H9 (cell line): ENCODE data around the gene DMXL2. TPM values are rescaled to one million over a fixed set of nuclear protein-coding genes. Genes with fewer than 3 reads are reported as not detected.

Experiments used
- DNase-seq: peaks from one replicate; pipeline ENCODE4 v3.0.0-alpha.2; 2017
- H2AFZ ChIP-seq: one replicate; pipeline ENCODE4 v1.6.1; 2013; ENCODE audit warnings: mild to moderate bottlenecking, low read length, control low read depth, moderate library complexity
- H2AK5ac ChIP-seq: 2 replicates; pipeline ENCODE4 v1.6.1; 2013; ENCODE audit warnings: low read length, control low read depth, mixed read lengths; ENCODE audit not compliant: insufficient read length
- H2BK120ac ChIP-seq: one replicate; pipeline ENCODE4 v1.6.1; 2013; ENCODE audit warnings: low read depth, mild to moderate bottlenecking, low read length, control low read depth, inconsistent platforms; ENCODE audit not compliant: poor library complexity, severe bottlenecking
- H2BK12ac ChIP-seq: 2 replicates; pipeline ENCODE4 v1.6.1; 2013; ENCODE audit warnings: low read length, control low read depth, mixed read lengths, low read depth; ENCODE audit not compliant: insufficient read length
- H2BK15ac ChIP-seq: 2 replicates; pipeline ENCODE4 v1.6.1; 2013; ENCODE audit warnings: low read depth, low read length, control low read depth
- H2BK20ac ChIP-seq: one replicate; pipeline ENCODE4 v1.6.1; 2013; ENCODE audit warnings: low read depth, mild to moderate bottlenecking, low read length, control low read depth, inconsistent platforms; ENCODE audit not compliant: poor library complexity, severe bottlenecking
- H2BK5ac ChIP-seq: 2 replicates; pipeline ENCODE4 v1.6.1; 2013; ENCODE audit warnings: low read length, control low read depth, mixed read lengths; ENCODE audit not compliant: insufficient read length
- H3K14ac ChIP-seq: 2 replicates; pipeline ENCODE4 v1.6.1; 2013; ENCODE audit warnings: low read length, control low read depth; ENCODE audit not compliant: insufficient read depth
- H3K18ac ChIP-seq: 2 replicates; pipeline ENCODE4 v1.6.1; 2013; ENCODE audit warnings: low read depth, mild to moderate bottlenecking, mixed read lengths, low read length, control low read depth; ENCODE audit not compliant: insufficient read length
- H3K23ac ChIP-seq: 2 replicates; pipeline ENCODE4 v1.6.1; 2013; ENCODE audit warnings: low read length, control low read depth, mixed read lengths, low read depth; ENCODE audit not compliant: insufficient read length
- H3K23me2 ChIP-seq: 2 replicates; pipeline ENCODE4 v1.6.1; 2013; ENCODE audit warnings: low read depth, mild to moderate bottlenecking, mixed read lengths, low read length, control low read depth; ENCODE audit not compliant: insufficient read length, poor library complexity, severe bottlenecking
- H3K27ac ChIP-seq: 2 replicates; pipeline ENCODE4 v1.5.1; 2013; ENCODE audit warnings: low read length, control low read depth, mixed read lengths, low read depth; ENCODE audit not compliant: insufficient read length
- H3K27me3 ChIP-seq: 2 replicates; pipeline ENCODE4 v1.6.1; 2013; ENCODE audit warnings: low read length, control low read depth, inconsistent platforms; ENCODE audit not compliant: insufficient read depth
- H3K4ac ChIP-seq: 2 replicates; pipeline ENCODE4 v1.6.1; 2013; ENCODE audit warnings: low read depth, mild to moderate bottlenecking, control low read depth, inconsistent platforms, low read length, moderate library complexity
- H3K4me1 ChIP-seq: 2 replicates; pipeline ENCODE4 v1.6.1; 2013; ENCODE audit warnings: low read length, control low read depth, inconsistent platforms; ENCODE audit not compliant: insufficient read depth
- H3K4me2 ChIP-seq: 2 replicates; pipeline ENCODE4 v1.6.1; 2013; ENCODE audit warnings: low read length, control low read depth, mixed read lengths; ENCODE audit not compliant: insufficient read length, insufficient read depth
- H3K56ac ChIP-seq: 2 replicates; pipeline ENCODE4 v1.6.1; 2013; ENCODE audit warnings: low read depth, mild to moderate bottlenecking, mixed read lengths, low read length, control low read depth; ENCODE audit not compliant: insufficient read length
- H3K79me1 ChIP-seq: 2 replicates; pipeline ENCODE4 v1.6.1; 2013; ENCODE audit warnings: low read depth, mild to moderate bottlenecking, moderate library complexity, low read length, control low read depth, inconsistent platforms; ENCODE audit not compliant: insufficient read depth, poor library complexity, severe bottlenecking
- H3K79me2 ChIP-seq: 2 replicates; pipeline ENCODE4 v1.6.1; 2013; ENCODE audit warnings: low read length, control low read depth, inconsistent platforms; ENCODE audit not compliant: insufficient read depth
- H3K9ac ChIP-seq: 2 replicates; pipeline ENCODE4 v1.6.1; 2013; ENCODE audit warnings: low read length, control low read depth, mixed read lengths; ENCODE audit not compliant: insufficient read length; ENCODE audit errors: extremely low read depth
- H3K9me3 ChIP-seq: one replicate; pipeline ENCODE4 v1.6.1; 2013; ENCODE audit warnings: low read depth, low read length, inconsistent platforms; ENCODE audit not compliant: control insufficient read depth
- H3T11ph ChIP-seq: one replicate; pipeline ENCODE4 v1.6.1; 2013; ENCODE audit warnings: mild to moderate bottlenecking, low read length, control low read depth, inconsistent platforms
- H4K20me1 ChIP-seq: one replicate; pipeline ENCODE4 v1.6.1; 2013; ENCODE audit not compliant: control insufficient read depth, insufficient read length, insufficient read depth
- H4K5ac ChIP-seq: 2 replicates; pipeline ENCODE4 v1.6.1; 2013; ENCODE audit warnings: low read depth, mild to moderate bottlenecking, mixed read lengths, low read length, control low read depth; ENCODE audit not compliant: insufficient read length
- H4K8ac ChIP-seq: replicated peaks from 2 replicates; pipeline ENCODE4 v1.6.1; 2013; ENCODE audit warnings: low read length, control low read depth, mixed read lengths, low read depth; ENCODE audit not compliant: insufficient read length
- H4K91ac ChIP-seq: 2 replicates; pipeline ENCODE4 v1.6.1; 2013; ENCODE audit warnings: low read depth, mild to moderate bottlenecking, moderate library complexity, mixed read lengths, low read length, control low read depth; ENCODE audit not compliant: insufficient read length
- H3K27ac Mint-ChIP-seq, 3 experiments: 2 replicates in 2 of 3; 3 replicates in 1 of 3; pipeline ENCODE4 v1.8.0; 2020 to 2021; ENCODE audit warnings: mixed read lengths in 3 of 3, mild to moderate bottlenecking in 1 of 3, moderate library complexity in 1 of 3
- H3K27me3 Mint-ChIP-seq: 2 replicates; pipeline ENCODE4 v1.8.0; 2021; ENCODE audit warnings: low read depth, mild to moderate bottlenecking, moderate library complexity, mixed read lengths
- H3K36me3 Mint-ChIP-seq, 3 experiments: 2 replicates in 2 of 3; 3 replicates in 1 of 3; pipeline ENCODE4 v1.8.0; 2020 to 2021; ENCODE audit warnings: low read depth in 3 of 3, mixed read lengths in 3 of 3; ENCODE audit not compliant: insufficient read depth in 1 of 3
- H3K4me1 Mint-ChIP-seq, 2 experiments: 2 replicates each; pipeline ENCODE4 v1.8.0; 2020; ENCODE audit warnings: mixed read lengths in 2 of 2
- H3K4me3 Mint-ChIP-seq, 2 experiments: 2 replicates in 1 of 2; 3 replicates in 1 of 2; pipeline ENCODE4 v1.8.0; 2020 to 2021; ENCODE audit warnings: mild to moderate bottlenecking in 2 of 2, mixed read lengths in 2 of 2, moderate library complexity in 1 of 2
- H3K9me3 Mint-ChIP-seq, 2 experiments: 2 replicates in 1 of 2; 3 replicates in 1 of 2; pipeline ENCODE4 v1.8.0; 2020; ENCODE audit warnings: mild to moderate bottlenecking in 2 of 2, mixed read lengths in 2 of 2, moderate library complexity in 1 of 2
- CTCF ChIP-seq: fragments of 200-600 bp; sonication (generic); conservative IDR thresholded peaks from 3 replicates; pipeline ENCODE4 v1.8.0; 2021; ENCODE audit warnings: antibody characterized with exemption, mild to moderate bottlenecking
- WGBS: extraction: QIAGEN DNeasy Blood & Tissue Kit; methylation state at CpG from one replicate; pipeline ENCODE4 v1.1.7; 2013; ENCODE audit warnings: missing lambda C conversion rate, low lambda C conversion rate, mixed read lengths; ENCODE audit not compliant: insufficient read length; ENCODE audit errors: extremely low coverage; 5-methylcytosine and 5-hydroxymethylcytosine counted together
- total RNA-seq: library from RNA; stranded (reverse); gene quantifications from 2 replicates; pipeline ENCODE4 v1.2.1, GENCODE V29; 2021

The DMXL2 gene
- total RNA-seq, 1 experiment from 2014 or later, result 13.9 TPM

- Histone ChIP-seq H2BK5ac (no peak overlapping the region), H3K27ac (no peak overlapping the region), H2BK120ac (no peak overlapping the region), H4K91ac (no peak overlapping the region), H3K23ac (no peak overlapping the region), H3K4me1 (no peaks in the 10 kb centered on the region), H3K23me2 (no peaks in the 10 kb centered on the region), H3K79me2 (no peaks in the 10 kb centered on the region), H3K18ac (no peak overlapping the region), H3K4ac (no peak overlapping the region), H3K4me2 (no peak overlapping the region), H2BK20ac (no peak overlapping the region), H3K14ac (no peak overlapping the region), H4K5ac (no peak overlapping the region), H3T11ph (no peak overlapping the region), H2BK12ac (no peak overlapping the region), H2AFZ (no peak overlapping the region), H3K79me1 (no peaks in the 10 kb centered on the region), H3K56ac (no peak overlapping the region), H4K8ac (no peak overlapping the region), H4K20me1 (no peaks in the 10 kb centered on the region), H3K9ac (no peak overlapping the region), H2AK5ac (no peak overlapping the region), H2BK15ac (no peak overlapping the region), H3K9me3 (no peaks in the 10 kb centered on the region), H3K27me3 (no peaks in the 10 kb centered on the region)
- DNase-seq, result no peak
- TF ChIP-seq CTCF, result no peak
- Mint-ChIP-seq H3K4me1 (no peaks in the 10 kb centered on the region), H3K9me3 (peaks cover 0 to 2% of the 10 kb centered on the region in 2 experiments; a peak in 1 of 5 replicates), H3K27me3 (no peaks in the 10 kb centered on the region; the same call in 1 of the 2 replicates), H3K27ac (no peak overlapping the region), H3K36me3 (peaks cover 0 to 2% (median 0%) of the 10 kb centered on the region in 3 experiments; a peak in 1 of 7 replicates), H3K4me3 (no peak overlapping the region)
- WGBS, result no CpG with 5 or more reads among the region's 1 CpG
Measured at GRCh38 chr15:51505251-51505650, 117.3 kb downstream of the DMXL2 start.
